ENCODE measurements around the gene TMEM117.

Gene TMEM117

GRCh38 chr12:43835656-43836474 lies at the start of gene TMEM117:
TSS of gene TMEM117 (plus strand) at chr12:43836081.
- DNase-seq: no peak

- DNase-seq: no peak
These were observed 48.8 kb upstream of the TMEM117 start for GRCh38 chr12:43786899-43787693.

GRCh38 chr12:43789941-43790340 lies 45.9 kb upstream of the TMEM117 start:
- no peak for DNase-seq

GRCh38 chr12:43795716-43796280 lies 40.1 kb upstream of the TMEM117 start:
- no peak for DNase-seq

GRCh38 chr12:43797561-43798217 lies 38.2 kb upstream of the TMEM117 start:
- no peak for DNase-seq

- DNase-seq: no peak
These were observed 30.6 kb upstream of the TMEM117 start for GRCh38 chr12:43805149-43805859.

GRCh38 chr12:43805860-43806736 lies 29.8 kb upstream of the TMEM117 start, which contains the start of gene TWF1:
TSS of gene TWF1 (minus strand) at chr12:43806317. CDS start at chr12:43806245, 72 bp downstream.
- DNase-seq: peak; percentile 43

- DNase-seq: no peak
These were observed 29.2 kb upstream of the TMEM117 start for GRCh38 chr12:43806737-43807072.

GRCh38 chr12:43807386-43807785 lies 28.5 kb upstream of the TMEM117 start:
- DNase-seq: no peak

GRCh38 chr12:43812057-43812456 lies 23.8 kb upstream of the TMEM117 start:
- DNase-seq: no peak

GRCh38 chr12:43812926-43813325 lies 23.0 kb upstream of the TMEM117 start:
- DNase-seq: no peak

- no peak for DNase-seq
These were observed 20.5 kb upstream of the TMEM117 start for GRCh38 chr12:43815416-43815815.

GRCh38 chr12:43816168-43816567 lies 19.7 kb upstream of the TMEM117 start:
- DNase-seq: no peak

- no peak for DNase-seq
These were observed 11.6 kb upstream of the TMEM117 start for GRCh38 chr12:43824207-43824775.

GRCh38 chr12:43826681-43827080 lies 9.2 kb upstream of the TMEM117 start:
- DNase-seq: no peak

- DNase-seq: no peak
These were observed 8.8 kb upstream of the TMEM117 start for GRCh38 chr12:43827093-43827492.

GRCh38 chr12:43832463-43833168 lies 3.3 kb upstream of the TMEM117 start:
- no peak for DNase-seq

GRCh38 chr12:43835264-43835655 lies 621 bp upstream of the TMEM117 start:
- no peak for DNase-seq

GRCh38 chr12:43836475-43836989 lies 651 bp downstream of the TMEM117 start:
- no peak for DNase-seq

GRCh38 chr12:43840338-43840737 lies 4.5 kb downstream of the TMEM117 start:
- DNase-seq: no peak

Measured in NCI-H1048 (cell line).